HFFc6 (cell line): ENCODE data around the gene KDM6B. TPM values are rescaled to one million over a fixed set of nuclear protein-coding genes. Genes with fewer than 3 reads are reported as not detected.
A peak's percentile ranks its signal among the peaks of the same experiment; 100 is the strongest.
"Not testable (repeated sequence)": the region's sequence is repeated elsewhere in the genome, so short reads cannot be mapped to it uniquely, and the experiment has no call there.

Source experiments
- DNase-seq: peaks from one replicate; pipeline ENCODE4 v3.0.0-alpha.2; 2018
- H3K27ac Mint-ChIP-seq: 2 replicates; pipeline ENCODE4 v1.8.0; 2020; ENCODE audit warnings: mild to moderate bottlenecking, mixed read lengths
- H3K27me3 Mint-ChIP-seq: 2 replicates; pipeline ENCODE4 v1.8.0; 2021; ENCODE audit warnings: mild to moderate bottlenecking, moderate library complexity, mixed read lengths; ENCODE audit not compliant: insufficient read depth
- H3K36me3 Mint-ChIP-seq: 2 replicates; pipeline ENCODE4 v1.8.0; 2021; ENCODE audit warnings: low read depth, mixed read lengths
- H3K4me1 Mint-ChIP-seq: 2 replicates; pipeline ENCODE4 v1.8.0; 2020; ENCODE audit warnings: low read depth, mixed read lengths
- H3K4me3 Mint-ChIP-seq: 2 replicates; pipeline ENCODE4 v1.8.0; 2020; ENCODE audit warnings: mild to moderate bottlenecking, moderate library complexity, mixed read lengths
- H3K9me3 Mint-ChIP-seq: 2 replicates; pipeline ENCODE4 v1.8.0; 2020; ENCODE audit warnings: mild to moderate bottlenecking, mixed read lengths
- total RNA-seq, 6 experiments: library from RNA; stranded (reverse); fragmentation: NEBNext Ultra II Directional; extraction: Animal tissue kit (Norgen Biotek cat#: 25700); gene quantifications; 2 replicates in 1 of 6; 3 replicates in 5 of 6; pipeline ENCODE4 v1.2.3, GENCODE V29; 2021
- TF ChIP-seq, protein P1 (sequence below): fragments of 200-600 bp; sonication (generic); IDR thresholded peaks from 2 replicates; pipeline ENCODE4 v1.5.0; 2021; ENCODE audit warnings: antibody characterized with exemption, mild to moderate bottlenecking

Gene KDM6B
- total RNA-seq, 6 experiments from 2014 or later: 10.4 to 15.2 (median 11.6) TPM

DNA sequence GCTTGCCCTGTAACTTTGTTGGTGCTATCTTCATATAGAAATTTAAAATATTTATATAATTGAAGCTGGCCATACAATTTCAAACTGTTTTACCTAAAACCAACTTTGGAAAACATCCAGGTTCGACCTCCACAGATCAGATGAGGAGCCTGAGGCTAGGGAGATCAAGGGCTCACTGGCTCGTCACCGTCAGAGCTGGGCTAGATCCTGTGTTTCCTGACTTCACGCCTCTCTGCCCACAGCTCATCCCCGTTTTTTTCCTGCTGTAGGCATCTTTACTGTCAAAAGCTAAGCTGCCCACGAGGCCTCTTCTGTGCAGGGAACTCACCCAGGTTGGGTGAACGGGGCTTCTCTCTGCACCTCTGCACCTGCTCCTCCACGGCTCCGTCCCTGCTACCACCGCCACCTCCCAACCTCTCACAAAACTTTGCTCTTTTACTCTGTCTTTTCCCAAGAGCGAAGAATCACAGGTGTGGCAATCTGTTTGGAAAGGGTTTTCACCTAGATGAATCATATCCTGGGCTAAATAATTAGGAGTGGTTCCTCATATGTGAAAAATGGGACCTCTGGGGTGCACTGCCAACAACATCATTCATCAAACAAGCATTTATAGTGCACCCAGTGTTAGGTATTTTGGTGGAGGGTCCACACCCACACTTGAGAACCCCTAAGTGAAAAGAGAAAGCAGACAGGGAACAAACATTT lies 24.8 kb upstream of the KDM6B start:
- peaks cover 6% of the 10 kb centered on the region; the same call in 1 of the 2 replicates for H3K4me1 Mint-ChIP-seq
- H3K4me3 Mint-ChIP-seq: no peak overlapping the region
- H3K9me3 Mint-ChIP-seq: no peaks in the 10 kb centered on the region
- no peak for DNase-seq
- TF ChIP-seq, protein P1, sequence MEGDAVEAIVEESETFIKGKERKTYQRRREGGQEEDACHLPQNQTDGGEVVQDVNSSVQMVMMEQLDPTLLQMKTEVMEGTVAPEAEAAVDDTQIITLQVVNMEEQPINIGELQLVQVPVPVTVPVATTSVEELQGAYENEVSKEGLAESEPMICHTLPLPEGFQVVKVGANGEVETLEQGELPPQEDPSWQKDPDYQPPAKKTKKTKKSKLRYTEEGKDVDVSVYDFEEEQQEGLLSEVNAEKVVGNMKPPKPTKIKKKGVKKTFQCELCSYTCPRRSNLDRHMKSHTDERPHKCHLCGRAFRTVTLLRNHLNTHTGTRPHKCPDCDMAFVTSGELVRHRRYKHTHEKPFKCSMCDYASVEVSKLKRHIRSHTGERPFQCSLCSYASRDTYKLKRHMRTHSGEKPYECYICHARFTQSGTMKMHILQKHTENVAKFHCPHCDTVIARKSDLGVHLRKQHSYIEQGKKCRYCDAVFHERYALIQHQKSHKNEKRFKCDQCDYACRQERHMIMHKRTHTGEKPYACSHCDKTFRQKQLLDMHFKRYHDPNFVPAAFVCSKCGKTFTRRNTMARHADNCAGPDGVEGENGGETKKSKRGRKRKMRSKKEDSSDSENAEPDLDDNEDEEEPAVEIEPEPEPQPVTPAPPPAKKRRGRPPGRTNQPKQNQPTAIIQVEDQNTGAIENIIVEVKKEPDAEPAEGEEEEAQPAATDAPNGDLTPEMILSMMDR: no peak
- H3K27me3 Mint-ChIP-seq: peaks cover 5% of the 10 kb centered on the region
- H3K36me3 Mint-ChIP-seq: no peaks in the 10 kb centered on the region
- H3K27ac Mint-ChIP-seq: no peak overlapping the region

GRCh38 chr17:7809791-7810343 lies 24.1 kb upstream of the KDM6B start:
- DNase-seq: peak; percentile 27
- not testable (repeated sequence) for H3K4me3 Mint-ChIP-seq, H3K4me1 Mint-ChIP-seq, H3K9me3 Mint-ChIP-seq, H3K27me3 Mint-ChIP-seq, H3K36me3 Mint-ChIP-seq, H3K27ac Mint-ChIP-seq

GRCh38 chr17:7811251-7811650 lies 22.8 kb upstream of the KDM6B start:
- DNase-seq: no peak
- H3K36me3 Mint-ChIP-seq: no peaks in the 10 kb centered on the region
- TF ChIP-seq, protein P1: no peak
- H3K9me3 Mint-ChIP-seq: no peaks in the 10 kb centered on the region
- peaks cover 6% of the 10 kb centered on the region; the same call in 1 of the 2 replicates for H3K4me1 Mint-ChIP-seq
- no peak overlapping the region for H3K4me3 Mint-ChIP-seq
- H3K27ac Mint-ChIP-seq: no peak overlapping the region
- peaks cover 13% of the 10 kb centered on the region for H3K27me3 Mint-ChIP-seq

- Mint-ChIP-seq H3K4me1 (no peaks in the 10 kb centered on the region), H3K27me3 (peaks cover 26% of the 10 kb centered on the region), H3K4me3 (no peak overlapping the region), H3K27ac (no peak overlapping the region), H3K36me3 (no peaks in the 10 kb centered on the region), H3K9me3 (no peaks in the 10 kb centered on the region)
- TF ChIP-seq, protein P1: no peak
- DNase-seq: no peak
Observed at GRCh38 chr17:7814969-7815368, 19.0 kb upstream of the KDM6B start.

- DNase-seq: no peak
- peaks cover 33% of the 10 kb centered on the region for H3K27me3 Mint-ChIP-seq
- no peak overlapping the region for H3K4me3 Mint-ChIP-seq
- H3K36me3 Mint-ChIP-seq: no peaks in the 10 kb centered on the region
- TF ChIP-seq, protein P1: no peak
- no peaks in the 10 kb centered on the region for H3K4me1 Mint-ChIP-seq
- H3K9me3 Mint-ChIP-seq: no peaks in the 10 kb centered on the region
- no peak overlapping the region for H3K27ac Mint-ChIP-seq
Observed at GRCh38 chr17:7816926-7817642, 16.9 kb upstream of the KDM6B start.

- H3K27ac Mint-ChIP-seq: no peak overlapping the region
- DNase-seq: no peak
- TF ChIP-seq, protein P1: no peak
- no peak overlapping the region for H3K4me3 Mint-ChIP-seq
- H3K4me1 Mint-ChIP-seq: no peaks in the 10 kb centered on the region
- H3K9me3 Mint-ChIP-seq: no peaks in the 10 kb centered on the region
- H3K27me3 Mint-ChIP-seq: peaks cover 32% of the 10 kb centered on the region
- H3K36me3 Mint-ChIP-seq: no peaks in the 10 kb centered on the region
Observed at GRCh38 chr17:7817643-7817964, 16.4 kb upstream of the KDM6B start.
